ENCODE measurements around the gene DCLRE1B.

DCLRE1B gene

DNA sequence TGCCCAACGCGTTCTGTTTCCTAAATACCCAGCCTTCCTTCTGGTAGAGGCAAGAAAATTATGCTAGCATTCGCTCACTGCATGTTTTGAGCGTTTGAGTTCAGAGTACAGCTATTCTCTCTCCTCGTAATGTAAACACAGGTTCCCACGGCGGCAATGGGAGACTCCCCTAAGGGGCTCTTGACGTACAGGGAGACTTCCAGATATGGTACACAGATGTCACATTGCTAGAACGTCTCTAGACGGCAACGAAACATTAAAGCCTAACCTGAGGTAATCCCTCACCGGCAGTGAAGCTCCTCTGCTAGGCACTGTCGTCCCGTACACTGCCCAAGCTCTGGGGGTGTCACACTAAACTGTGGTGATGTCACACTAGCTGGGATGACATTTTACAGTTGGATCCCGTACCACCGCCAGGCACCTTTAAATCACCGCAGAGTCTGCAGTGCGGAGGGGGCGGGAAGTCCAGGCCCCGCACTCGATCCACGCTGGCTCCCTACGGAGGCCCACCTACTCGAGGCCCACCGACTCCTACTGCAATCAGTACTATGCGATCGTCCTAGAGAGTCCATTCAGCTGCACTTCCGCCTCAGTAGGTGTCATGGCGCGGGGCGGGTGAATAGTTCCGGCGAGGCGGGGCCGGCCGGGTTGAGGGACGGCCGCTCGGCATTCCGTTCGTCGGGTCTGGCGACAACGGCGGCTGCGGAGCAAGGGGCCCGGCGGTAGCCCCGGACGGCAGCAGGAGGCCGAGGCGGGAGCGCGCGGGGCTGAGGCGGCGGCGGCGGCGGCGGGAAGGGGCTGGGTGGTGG lies 24.0 kb downstream of the DCLRE1B start, which contains the start of gene HIPK1 (continued):
- TF ChIP-seq, protein P1, sequence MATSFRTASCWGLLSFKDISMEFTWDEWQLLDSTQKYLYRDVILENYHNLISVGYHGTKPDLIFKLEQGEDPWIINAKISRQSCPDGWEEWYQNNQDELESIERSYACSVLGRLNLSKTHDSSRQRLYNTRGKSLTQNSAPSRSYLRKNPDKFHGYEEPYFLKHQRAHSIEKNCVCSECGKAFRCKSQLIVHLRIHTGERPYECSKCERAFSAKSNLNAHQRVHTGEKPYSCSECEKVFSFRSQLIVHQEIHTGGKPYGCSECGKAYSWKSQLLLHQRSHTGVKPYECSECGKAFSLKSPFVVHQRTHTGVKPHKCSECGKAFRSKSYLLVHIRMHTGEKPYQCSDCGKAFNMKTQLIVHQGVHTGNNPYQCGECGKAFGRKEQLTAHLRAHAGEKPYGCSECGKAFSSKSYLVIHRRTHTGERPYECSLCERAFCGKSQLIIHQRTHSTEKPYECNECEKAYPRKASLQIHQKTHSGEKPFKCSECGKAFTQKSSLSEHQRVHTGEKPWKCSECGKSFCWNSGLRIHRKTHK (tag by site-specific recombination; IDR thresholded peaks at IDR 0.05): no peak
- no peak for TF ChIP-seq ZNF155 (tag by site-specific recombination; IDR thresholded peaks at IDR 0.05)
- no peak for TF ChIP-seq ZNF140 (tag by site-specific recombination; IDR thresholded peaks at IDR 0.05)
- TF ChIP-seq, protein P2, sequence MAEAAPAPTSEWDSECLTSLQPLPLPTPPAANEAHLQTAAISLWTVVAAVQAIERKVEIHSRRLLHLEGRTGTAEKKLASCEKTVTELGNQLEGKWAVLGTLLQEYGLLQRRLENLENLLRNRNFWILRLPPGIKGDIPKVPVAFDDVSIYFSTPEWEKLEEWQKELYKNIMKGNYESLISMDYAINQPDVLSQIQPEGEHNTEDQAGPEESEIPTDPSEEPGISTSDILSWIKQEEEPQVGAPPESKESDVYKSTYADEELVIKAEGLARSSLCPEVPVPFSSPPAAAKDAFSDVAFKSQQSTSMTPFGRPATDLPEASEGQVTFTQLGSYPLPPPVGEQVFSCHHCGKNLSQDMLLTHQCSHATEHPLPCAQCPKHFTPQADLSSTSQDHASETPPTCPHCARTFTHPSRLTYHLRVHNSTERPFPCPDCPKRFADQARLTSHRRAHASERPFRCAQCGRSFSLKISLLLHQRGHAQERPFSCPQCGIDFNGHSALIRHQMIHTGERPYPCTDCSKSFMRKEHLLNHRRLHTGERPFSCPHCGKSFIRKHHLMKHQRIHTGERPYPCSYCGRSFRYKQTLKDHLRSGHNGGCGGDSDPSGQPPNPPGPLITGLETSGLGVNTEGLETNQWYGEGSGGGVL (tag by site-specific recombination; IDR thresholded peaks at IDR 0.05): peak; percentile 78
- TF ChIP-seq MZF1 (tag by site-specific recombination; IDR thresholded peaks at IDR 0.05; ENCODE audit: borderline replicate concordance): peak; percentile 30; the same call in 1 of the 2 replicates
- peak; percentile 75 for TF ChIP-seq GFI1B (tag by site-specific recombination; IDR thresholded peaks at IDR 0.05)
- no peak for TF ChIP-seq ZNF654 (tag by site-specific recombination; IDR thresholded peaks at IDR 0.05; ENCODE audit: low read depth)
- peak; percentile 99 for TF ChIP-seq ZNF629 (tag by site-specific recombination; IDR thresholded peaks at IDR 0.05)
- TF ChIP-seq ZNF239 (tag by site-specific recombination; IDR thresholded peaks at IDR 0.05): no peak
- TF ChIP-seq ZNF621 (tag by site-specific recombination; IDR thresholded peaks at IDR 0.05): no peak
- TF ChIP-seq, protein P3, sequence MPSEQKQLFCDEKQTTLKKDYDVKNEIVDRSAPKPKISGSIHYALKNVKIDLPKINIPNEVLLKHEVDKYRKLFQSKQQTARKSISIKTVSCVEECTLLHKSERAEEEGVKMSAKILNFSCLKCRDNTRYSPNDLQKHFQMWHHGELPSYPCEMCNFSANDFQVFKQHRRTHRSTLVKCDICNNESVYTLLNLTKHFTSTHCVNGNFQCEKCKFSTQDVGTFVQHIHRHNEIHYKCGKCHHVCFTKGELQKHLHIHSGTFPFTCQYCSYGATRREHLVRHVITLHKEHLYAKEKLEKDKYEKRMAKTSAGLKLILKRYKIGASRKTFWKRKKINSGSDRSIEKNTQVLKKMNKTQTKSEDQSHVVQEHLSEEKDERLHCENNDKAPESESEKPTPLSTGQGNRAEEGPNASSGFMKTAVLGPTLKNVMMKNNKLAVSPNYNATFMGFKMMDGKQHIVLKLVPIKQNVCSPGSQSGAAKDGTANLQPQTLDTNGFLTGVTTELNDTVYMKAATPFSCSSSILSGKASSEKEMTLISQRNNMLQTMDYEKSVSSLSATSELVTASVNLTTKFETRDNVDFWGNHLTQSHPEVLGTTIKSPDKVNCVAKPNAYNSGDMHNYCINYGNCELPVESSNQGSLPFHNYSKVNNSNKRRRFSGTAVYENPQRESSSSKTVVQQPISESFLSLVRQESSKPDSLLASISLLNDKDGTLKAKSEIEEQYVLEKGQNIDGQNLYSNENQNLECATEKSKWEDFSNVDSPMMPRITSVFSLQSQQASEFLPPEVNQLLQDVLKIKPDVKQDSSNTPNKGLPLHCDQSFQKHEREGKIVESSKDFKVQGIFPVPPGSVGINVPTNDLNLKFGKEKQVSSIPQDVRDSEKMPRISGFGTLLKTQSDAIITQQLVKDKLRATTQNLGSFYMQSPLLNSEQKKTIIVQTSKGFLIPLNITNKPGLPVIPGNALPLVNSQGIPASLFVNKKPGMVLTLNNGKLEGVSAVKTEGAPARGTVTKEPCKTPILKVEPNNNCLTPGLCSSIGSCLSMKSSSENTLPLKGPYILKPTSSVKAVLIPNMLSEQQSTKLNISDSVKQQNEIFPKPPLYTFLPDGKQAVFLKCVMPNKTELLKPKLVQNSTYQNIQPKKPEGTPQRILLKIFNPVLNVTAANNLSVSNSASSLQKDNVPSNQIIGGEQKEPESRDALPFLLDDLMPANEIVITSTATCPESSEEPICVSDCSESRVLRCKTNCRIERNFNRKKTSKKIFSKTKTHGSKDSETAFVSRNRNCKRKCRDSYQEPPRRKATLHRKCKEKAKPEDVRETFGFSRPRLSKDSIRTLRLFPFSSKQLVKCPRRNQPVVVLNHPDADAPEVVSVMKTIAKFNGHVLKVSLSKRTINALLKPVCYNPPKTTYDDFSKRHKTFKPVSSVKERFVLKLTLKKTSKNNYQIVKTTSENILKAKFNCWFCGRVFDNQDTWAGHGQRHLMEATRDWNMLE (tag by site-specific recombination; conservative IDR thresholded peaks at IDR 0.05; ENCODE audit: low read depth): peak; percentile 80
- peak; percentile 71 for TF ChIP-seq KLF1 (tag by site-specific recombination; IDR thresholded peaks at IDR 0.05)
- no peak for TF ChIP-seq HOXA7 (CRISPR knock-in tag; IDR thresholded peaks at IDR 0.05; ENCODE audit: borderline replicate concordance)
- TF ChIP-seq, protein P4, sequence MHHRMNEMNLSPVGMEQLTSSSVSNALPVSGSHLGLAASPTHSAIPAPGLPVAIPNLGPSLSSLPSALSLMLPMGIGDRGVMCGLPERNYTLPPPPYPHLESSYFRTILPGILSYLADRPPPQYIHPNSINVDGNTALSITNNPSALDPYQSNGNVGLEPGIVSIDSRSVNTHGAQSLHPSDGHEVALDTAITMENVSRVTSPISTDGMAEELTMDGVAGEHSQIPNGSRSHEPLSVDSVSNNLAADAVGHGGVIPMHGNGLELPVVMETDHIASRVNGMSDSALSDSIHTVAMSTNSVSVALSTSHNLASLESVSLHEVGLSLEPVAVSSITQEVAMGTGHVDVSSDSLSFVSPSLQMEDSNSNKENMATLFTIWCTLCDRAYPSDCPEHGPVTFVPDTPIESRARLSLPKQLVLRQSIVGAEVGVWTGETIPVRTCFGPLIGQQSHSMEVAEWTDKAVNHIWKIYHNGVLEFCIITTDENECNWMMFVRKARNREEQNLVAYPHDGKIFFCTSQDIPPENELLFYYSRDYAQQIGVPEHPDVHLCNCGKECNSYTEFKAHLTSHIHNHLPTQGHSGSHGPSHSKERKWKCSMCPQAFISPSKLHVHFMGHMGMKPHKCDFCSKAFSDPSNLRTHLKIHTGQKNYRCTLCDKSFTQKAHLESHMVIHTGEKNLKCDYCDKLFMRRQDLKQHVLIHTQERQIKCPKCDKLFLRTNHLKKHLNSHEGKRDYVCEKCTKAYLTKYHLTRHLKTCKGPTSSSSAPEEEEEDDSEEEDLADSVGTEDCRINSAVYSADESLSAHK (tag by site-specific recombination; IDR thresholded peaks at IDR 0.05): peak; percentile 74
- no peak for TF ChIP-seq ZNF596 (tag by site-specific recombination; IDR thresholded peaks at IDR 0.05)
- TF ChIP-seq ZNF792 (tag by site-specific recombination; IDR thresholded peaks at IDR 0.05): no peak
- peak; percentile 93 for TF ChIP-seq ZEB2 (tag by site-specific recombination; IDR thresholded peaks at IDR 0.05)
- no peak for TF ChIP-seq ZNF354C (tag by site-specific recombination; IDR thresholded peaks at IDR 0.05; ENCODE audit: borderline replicate concordance, low read depth)
- TF ChIP-seq, protein P5, sequence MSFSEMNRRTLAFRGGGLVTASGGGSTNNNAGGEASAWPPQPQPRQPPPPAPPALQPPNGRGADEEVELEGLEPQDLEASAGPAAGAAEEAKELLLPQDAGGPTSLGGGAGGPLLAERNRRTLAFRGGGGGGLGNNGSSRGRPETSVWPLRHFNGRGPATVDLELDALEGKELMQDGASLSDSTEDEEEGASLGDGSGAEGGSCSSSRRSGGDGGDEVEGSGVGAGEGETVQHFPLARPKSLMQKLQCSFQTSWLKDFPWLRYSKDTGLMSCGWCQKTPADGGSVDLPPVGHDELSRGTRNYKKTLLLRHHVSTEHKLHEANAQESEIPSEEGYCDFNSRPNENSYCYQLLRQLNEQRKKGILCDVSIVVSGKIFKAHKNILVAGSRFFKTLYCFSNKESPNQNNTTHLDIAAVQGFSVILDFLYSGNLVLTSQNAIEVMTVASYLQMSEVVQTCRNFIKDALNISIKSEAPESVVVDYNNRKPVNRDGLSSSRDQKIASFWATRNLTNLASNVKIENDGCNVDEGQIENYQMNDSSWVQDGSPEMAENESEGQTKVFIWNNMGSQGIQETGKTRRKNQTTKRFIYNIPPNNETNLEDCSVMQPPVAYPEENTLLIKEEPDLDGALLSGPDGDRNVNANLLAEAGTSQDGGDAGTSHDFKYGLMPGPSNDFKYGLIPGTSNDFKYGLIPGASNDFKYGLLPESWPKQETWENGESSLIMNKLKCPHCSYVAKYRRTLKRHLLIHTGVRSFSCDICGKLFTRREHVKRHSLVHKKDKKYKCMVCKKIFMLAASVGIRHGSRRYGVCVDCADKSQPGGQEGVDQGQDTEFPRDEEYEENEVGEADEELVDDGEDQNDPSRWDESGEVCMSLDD (tag by site-specific recombination; IDR thresholded peaks at IDR 0.05): peak; percentile 71; the same call in 1 of the 2 replicates
- peak; percentile 91 for TF ChIP-seq ZNF600 (tag by site-specific recombination; IDR thresholded peaks at IDR 0.05)
- TF ChIP-seq, protein P6, sequence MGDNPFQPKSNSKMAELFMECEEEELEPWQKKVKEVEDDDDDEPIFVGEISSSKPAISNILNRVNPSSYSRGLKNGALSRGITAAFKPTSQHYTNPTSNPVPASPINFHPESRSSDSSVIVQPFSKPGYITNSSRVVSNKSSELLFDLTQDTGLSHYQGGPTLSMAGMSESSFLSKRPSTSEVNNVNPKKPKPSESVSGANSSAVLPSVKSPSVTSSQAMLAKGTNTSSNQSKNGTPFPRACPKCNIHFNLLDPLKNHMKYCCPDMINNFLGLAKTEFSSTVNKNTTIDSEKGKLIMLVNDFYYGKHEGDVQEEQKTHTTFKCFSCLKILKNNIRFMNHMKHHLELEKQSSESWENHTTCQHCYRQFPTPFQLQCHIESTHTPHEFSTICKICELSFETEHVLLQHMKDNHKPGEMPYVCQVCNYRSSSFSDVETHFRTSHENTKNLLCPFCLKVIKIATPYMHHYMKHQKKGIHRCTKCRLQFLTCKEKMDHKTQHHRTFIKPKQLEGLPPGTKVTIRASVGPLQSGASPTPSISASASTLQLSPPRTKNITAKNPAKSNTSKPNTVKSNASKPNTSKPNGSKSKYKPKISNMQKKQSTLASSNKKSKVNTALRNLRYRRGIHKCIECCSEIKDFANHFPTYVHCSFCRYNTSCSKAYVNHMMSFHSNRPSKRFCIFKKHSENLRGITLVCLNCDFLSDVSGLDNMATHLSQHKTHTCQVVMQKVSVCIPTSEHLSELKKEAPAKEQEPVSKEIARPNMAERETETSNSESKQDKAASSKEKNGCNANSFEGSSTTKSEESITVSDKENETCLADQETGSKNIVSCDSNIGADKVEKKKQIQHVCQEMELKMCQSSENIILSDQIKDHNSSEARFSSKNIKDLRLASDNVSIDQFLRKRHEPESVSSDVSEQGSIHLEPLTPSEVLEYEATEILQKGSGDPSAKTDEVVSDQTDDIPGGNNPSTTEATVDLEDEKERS (tag by site-specific recombination; IDR thresholded peaks at IDR 0.05): no peak
- TF ChIP-seq ZNF2 (tag by site-specific recombination; IDR thresholded peaks at IDR 0.05): peak; percentile 97

Data from HEK293 (cell line).